Umbilical cord (tissue), 2 donors: ENCODE data around the gene RPL38. TPM values are rescaled to one million over a fixed set of nuclear protein-coding genes. Genes with fewer than 3 reads are reported as not detected.

Experiments used
- DNase-seq: peaks from one replicate; pipeline ENCODE4 v3.0.0-alpha.2; 2015; ENCODE audit warnings: low spot score
- total RNA-seq: library from RNA; depleted of rRNA; stranded (reverse); fragments of >200 nt; gene quantifications from one replicate; pipeline ENCODE4 v1.2.3, GENCODE V29; 2014; ENCODE audit warnings: low replicate concordance; ENCODE audit not compliant: insufficient read depth

RPL38 gene
- total RNA-seq, 1 donor from 2014 or later = 1,471 TPM

GRCh38 chr17:74245871-74246270, 42.4 kb downstream of the RPL38 start:
- DNase-seq = no peak

GRCh38 chr17:74249590-74250270, 46.3 kb downstream of the RPL38 start:
- DNase-seq = peak; percentile 44

GRCh38 chr17:74250324-74250995, 47.0 kb downstream of the RPL38 start:
- DNase-seq = no peak

GRCh38 chr17:74251051-74251450, 47.6 kb downstream of the RPL38 start:
- DNase-seq = no peak

GRCh38 chr17:74251569-74251968, 48.1 kb downstream of the RPL38 start:
- no peak for DNase-seq

- no peak for DNase-seq
These were observed 48.7 kb downstream of the RPL38 start for GRCh38 chr17:74252211-74252610.

- no peak for DNase-seq
These were observed 49.6 kb downstream of the RPL38 start for GRCh38 chr17:74253036-74253435.

- no peak for DNase-seq
These were observed 53.8 kb downstream of the RPL38 start for GRCh38 chr17:74257311-74257710.

GRCh38 chr17:74259667-74260524, 56.4 kb downstream of the RPL38 start:
- DNase-seq = no peak

Other genes with a start within 250 kb of the RPL38 start
- gene TTYH2, start 9.9 kb downstream of the RPL38 start, total RNA-seq = 1.2 TPM
- gene DNAI2, start 70.6 kb downstream of the RPL38 start, total RNA-seq = not detected
- 1.4 TPM for gene KIF19, start 122.5 kb downstream of the RPL38 start, total RNA-seq
- gene BTBD17, start 158.2 kb downstream of the RPL38 start, total RNA-seq = not detected
- 1.2 TPM for gene GPR142, start 163.8 kb downstream of the RPL38 start, total RNA-seq
- gene GPRC5C, start 228.4 kb downstream of the RPL38 start, total RNA-seq = 17.1 TPM